HG03095 (cell line): Measurements from ENCODE around the gene LRRC59.
"Not testable (repeated sequence)": the region's sequence is repeated elsewhere in the genome, so short reads cannot be mapped to it uniquely, and the experiment has no call there.

Experiments
- ATAC-seq: cut with Tn5 transposase; IDR thresholded peaks from one replicate; pipeline ENCODE4 v1.9.1; 2021; ENCODE audit warnings: moderate library complexity; ENCODE audit not compliant: unreplicated experiment

LRRC59 gene

DNA sequence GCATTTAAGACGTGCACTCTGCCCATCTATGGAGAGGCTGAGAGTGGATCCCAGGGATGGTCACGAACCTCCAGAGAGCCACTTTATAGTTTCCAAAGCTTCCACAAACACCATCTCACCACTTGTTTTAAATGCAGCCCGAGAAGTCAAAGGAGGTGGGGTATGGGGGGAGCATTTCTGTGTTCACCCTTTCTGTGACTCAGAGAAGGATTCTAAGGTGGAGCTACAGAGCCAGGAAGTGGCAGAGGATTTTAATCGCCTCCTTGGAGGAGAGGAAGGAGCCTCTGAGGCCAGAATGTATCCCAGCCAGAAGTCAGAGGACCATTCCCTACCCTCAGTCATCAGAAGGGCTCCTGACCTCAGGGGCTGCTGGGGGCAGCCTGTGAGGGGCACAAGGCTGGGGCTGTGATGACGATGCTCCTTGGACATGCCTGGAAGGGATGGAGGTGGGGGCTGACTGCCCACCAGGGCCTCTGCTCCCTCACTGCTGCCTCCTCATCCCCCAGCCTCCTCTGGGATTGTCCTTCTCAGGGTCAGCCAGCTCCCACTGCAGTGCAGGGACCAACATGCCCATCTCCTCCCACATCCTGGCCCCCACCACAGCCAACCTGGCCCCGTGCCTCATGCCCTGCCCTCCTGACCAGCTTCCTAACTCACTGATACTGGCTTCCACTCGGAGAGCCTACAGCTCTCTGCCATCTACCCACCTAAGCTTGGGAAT lies 48.6 kb downstream of the LRRC59 start:
- no peak for ATAC-seq

DNA sequence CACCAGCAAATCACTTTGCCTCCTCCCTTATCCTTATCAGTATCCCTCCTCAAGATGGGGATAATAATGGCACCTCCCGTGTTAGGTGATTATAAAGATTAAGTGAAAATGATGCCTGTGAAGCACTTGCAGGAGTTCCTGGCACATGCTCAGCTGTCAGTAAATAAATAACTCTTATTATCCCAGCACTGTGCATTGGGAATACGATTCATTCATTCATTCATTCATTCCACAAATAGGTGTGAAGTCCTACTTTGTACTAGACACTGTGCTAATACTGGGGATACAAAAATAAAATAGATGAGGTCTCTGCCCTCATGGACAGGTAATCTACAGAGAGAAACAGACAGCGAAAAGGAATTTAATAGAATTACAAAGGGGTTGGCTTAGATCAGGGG lies 49.4 kb downstream of the LRRC59 start:
- no peak for ATAC-seq

- ATAC-seq: no peak
These were observed 50.0 kb downstream of the LRRC59 start for GRCh38 chr17:50347117-50347893.

- ATAC-seq: peak; percentile 37
These were observed 50.8 kb downstream of the LRRC59 start for GRCh38 chr17:50346313-50347116.

DNA sequence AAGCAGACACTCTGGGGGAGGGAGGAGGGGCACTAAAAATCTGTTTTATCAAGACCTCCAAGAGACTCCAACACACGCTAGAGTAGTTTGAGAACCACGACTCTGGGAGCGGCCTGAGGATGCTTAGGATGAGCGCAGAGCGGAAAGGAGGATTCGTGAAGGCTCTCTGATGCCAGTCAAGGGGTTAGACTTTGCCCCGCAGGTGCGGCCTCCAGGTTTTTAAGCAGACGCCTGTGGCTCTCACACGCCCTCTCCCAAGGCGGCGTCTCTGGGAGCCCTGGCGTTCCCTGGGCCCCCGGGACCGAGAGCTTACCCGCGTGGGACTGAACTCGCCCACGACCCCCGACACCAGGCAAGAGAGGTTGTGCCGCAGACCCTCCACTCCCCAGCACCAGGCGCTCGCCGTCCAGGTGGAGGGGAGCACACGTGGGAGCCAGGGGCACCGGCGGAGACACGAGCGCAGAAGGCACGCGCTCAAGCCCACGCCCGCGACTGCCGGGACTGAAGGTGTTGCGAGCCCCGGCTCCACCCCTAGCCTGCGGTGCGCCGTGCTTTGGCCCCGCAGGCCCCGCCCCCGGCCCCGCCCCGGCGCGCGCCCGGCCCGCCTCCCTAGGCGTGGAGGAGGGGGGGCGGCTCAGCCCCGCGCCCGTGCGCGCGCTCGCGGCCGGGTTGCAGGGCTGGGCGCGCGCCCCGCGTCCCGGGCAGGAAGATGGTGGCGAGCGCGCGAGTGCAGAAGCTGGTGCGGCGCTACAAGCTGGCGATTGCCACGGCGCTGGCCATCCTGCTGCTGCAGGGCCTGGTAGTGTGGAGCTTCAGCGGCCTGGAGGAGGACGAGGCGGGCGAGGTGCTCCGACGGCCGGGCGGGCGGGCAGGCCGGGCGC lies 51.7 kb downstream of the LRRC59 start, which contains the start of gene XYLT2:
XYLT2 (plus strand) TSS at position 695 of the 881 bp plus-strand sequence; CDS start at position 710, 15 bp downstream.
- peak; percentile 65 for ATAC-seq

GRCh38 chr17:50344731-50345365 lies 52.5 kb downstream of the LRRC59 start:
- ATAC-seq: no peak

- ATAC-seq: no peak
These were observed 57.9 kb downstream of the LRRC59 start for GRCh38 chr17:50339381-50339780.

- ATAC-seq: no peak
These were observed 58.7 kb downstream of the LRRC59 start for GRCh38 chr17:50338645-50339044.

DNA sequence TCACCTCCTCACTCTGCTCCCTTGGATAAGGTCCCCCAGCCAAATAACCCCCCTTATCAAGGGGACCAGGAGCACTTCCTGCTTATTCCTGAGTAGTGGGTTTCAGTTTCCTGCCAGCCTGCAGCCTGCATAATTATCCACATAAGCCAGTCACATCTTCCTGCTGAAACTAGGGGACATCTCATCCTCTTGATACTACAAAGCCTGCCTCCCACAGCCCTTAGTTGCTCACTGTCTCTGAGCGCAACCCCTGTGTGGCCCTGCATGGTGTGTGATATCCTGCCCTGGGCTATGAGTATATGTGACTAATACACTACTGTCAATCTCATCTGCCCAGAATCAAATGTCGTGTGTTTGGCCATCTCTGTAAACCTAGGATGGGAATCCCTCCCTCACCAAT lies 59.4 kb downstream of the LRRC59 start:
- ATAC-seq: no peak

DNA sequence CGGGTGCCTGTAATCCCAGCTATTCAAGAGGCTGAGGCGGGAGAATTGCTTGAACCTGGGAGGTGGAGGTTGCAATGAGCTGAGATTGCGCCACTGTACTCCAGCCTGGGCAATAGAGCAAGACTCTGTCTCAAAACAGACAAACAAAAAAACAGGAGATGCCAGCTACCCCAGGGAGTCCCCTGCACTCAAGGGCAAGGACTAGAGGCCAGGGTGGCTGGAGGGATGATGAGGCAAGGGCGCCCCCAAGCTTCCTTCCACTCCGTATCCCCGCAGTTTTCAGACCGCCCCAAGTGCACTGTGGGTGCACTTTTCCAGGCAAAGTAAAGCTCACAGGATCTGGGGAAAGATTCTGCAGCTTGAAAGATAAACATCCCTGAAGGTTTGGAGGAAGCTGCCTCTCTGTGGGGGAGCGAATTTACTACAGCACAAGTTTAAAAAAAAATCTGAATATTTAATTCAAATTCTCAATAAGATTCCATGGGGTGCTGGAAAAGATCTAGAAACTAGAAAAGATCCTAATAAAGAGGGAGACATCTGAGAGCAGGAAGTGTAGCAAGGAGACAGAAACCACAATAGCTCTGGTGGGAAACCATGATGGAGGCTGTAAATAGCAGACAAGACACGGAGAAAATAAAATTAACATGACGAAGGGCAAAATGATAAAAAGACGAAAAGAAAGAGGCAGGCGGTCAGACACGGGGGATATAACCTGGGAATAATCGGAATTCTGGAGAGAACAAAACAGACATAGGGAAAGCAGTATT lies 63.8 kb downstream of the LRRC59 start:
- not testable (repeated sequence) for ATAC-seq

DNA sequence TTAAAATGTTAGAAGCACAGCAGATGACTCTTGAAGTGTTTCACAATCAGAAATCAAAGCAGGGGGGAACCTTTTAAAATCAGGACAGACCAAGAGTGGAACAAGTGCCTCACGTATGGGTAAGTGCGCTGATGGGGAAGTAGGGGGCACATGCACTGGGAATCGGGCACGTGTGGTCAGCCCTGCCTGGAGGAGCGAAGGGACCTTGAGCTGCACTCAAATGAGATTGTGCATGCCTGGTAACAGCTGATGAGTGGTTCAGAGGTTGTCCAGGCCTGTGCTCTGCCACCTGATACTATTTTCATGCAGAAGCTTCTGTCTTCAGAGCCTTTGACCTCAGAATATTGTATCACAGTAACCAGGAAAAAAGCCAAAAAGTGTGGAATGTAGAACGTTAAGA lies 65.1 kb downstream of the LRRC59 start:
- ATAC-seq: no peak
